ENCODE results near the gene FLAD1. TPM values are rescaled to one million over a fixed set of nuclear protein-coding genes. Genes with fewer than 3 reads are reported as not detected.

FLAD1 gene
- total and polyA plus RNA-seq, 2 donors (not counting 3 experiments of a cell fraction or from before 2014, with no cell fraction given): 42.2 to 59.1 TPM

GRCh38 chr1:154940651-154941194 is 42.4 kb upstream of the FLAD1 start:
- Histone ChIP-seq H3K9me1 (replicated peaks; ENCODE audit: control insufficient read depth, extremely low read depth, insufficient read depth, low read length) (no peaks in the 10 kb centered on the region), H3K79me2 (ENCODE audit: control insufficient read depth, insufficient read depth, low read length) (no peaks in the 10 kb centered on the region), H3K4me3 (replicated peaks in 1 of 3; ENCODE audit: insufficient read depth in 1 of 3, low read depth in 1 of 3, low read length in 3 of 3) (no peak overlapping the region), H2AFZ (ENCODE audit: low read depth, low read length) (no peak overlapping the region), H3K36me3 (ENCODE audit: control insufficient read depth in 2 of 2, extremely low read depth in 1 of 2, insufficient read depth in 2 of 2, low read length in 2 of 2) (peaks cover 0 to 7% of the 10 kb centered on the region in 2 experiments), H3K27ac (ENCODE audit: insufficient read depth, low read depth, low read length) (no peak overlapping the region), H4K20me1 (replicated peaks; ENCODE audit: control insufficient read depth, extremely low read depth, insufficient read depth, low read length) (no peaks in the 10 kb centered on the region), H3K9me3 (replicated peaks; ENCODE audit: control insufficient read depth, insufficient read depth, low read length) (no peaks in the 10 kb centered on the region), H3K9ac (replicated peaks; ENCODE audit: extremely low read depth, insufficient read depth, low read length) (no peak overlapping the region), H3K4me2 (ENCODE audit: insufficient read depth, low read length) (no peak overlapping the region), H3K4me1 (ENCODE audit: control insufficient read depth, extremely low read depth, insufficient read depth, low read length) (peaks cover 8% of the 10 kb centered on the region), H3K27me3 (ENCODE audit: control insufficient read depth in 2 of 2, insufficient read depth in 2 of 2, low read length in 2 of 2) (no peaks in the 10 kb centered on the region)
- TF ChIP-seq CTCF (IDR thresholded peaks at IDR 0.05; ENCODE audit: extremely low read depth in 1 of 2, insufficient read depth in 1 of 2, low read depth in 1 of 2, low read length in 2 of 2) (no peak), EZH2 (IDR thresholded peaks at IDR 0.05; ENCODE audit: borderline replicate concordance, low read depth, low read length, severe bottlenecking) (no peak), FOS (IDR thresholded peaks at IDR 0.05; ENCODE audit: borderline replicate concordance, insufficient read depth, low read length) (no peak), POLR2A (IDR thresholded peaks at IDR 0.05; ENCODE audit: low read depth, low read length) (no peak), JUN (IDR thresholded peaks at IDR 0.05; ENCODE audit: borderline replicate concordance, insufficient read depth, insufficient read length, low read depth) (no peak), MAX (IDR thresholded peaks at IDR 0.05; ENCODE audit: insufficient read depth, insufficient read length) (no peak), POLR2AphosphoS5 (IDR thresholded peaks at IDR 0.05; ENCODE audit: insufficient read depth, low read depth, low read length) (no peak), MYC (IDR thresholded peaks at IDR 0.05; ENCODE audit: low read depth, low read length) (no peak), GATA2 (IDR thresholded peaks at IDR 0.05; ENCODE audit: insufficient read depth, insufficient read length, low read depth, low read length) (no peak)
- CTCF ChIA-PET: interaction anchor here (0.9 to 1.5 kb wide), 3 partner anchors 55 to 110 kb away, joined by 3 to 8 read pairs (median 3); partner anchors contain the start of gene ADAM15
- intact Hi-C loops (cut with micrococcal nuclease): no loop called here
- DNase-seq (ENCODE audit: low read depth, low spot score) (no peak), FAIRE-seq (no peak)
- POLR2A ChIA-PET: no interaction called here
- BruUV-seq (replicated peaks): no TSS peak
- dilution Hi-C loops (cut with MboI; ENCODE audit: extremely low pct_ligation_motif_present, low sequenced_read_pairs): no loop called here
